B cell (primary cell): ENCODE data around the gene PARVA. TPM values are rescaled to one million over a fixed set of nuclear protein-coding genes. Genes with fewer than 3 reads are reported as not detected.

Source experiments
- ATAC-seq: fragments of 200-7000 bp; cut with Tn5 transposase; one replicate; pipeline ENCODE4 v1.10.0; 2021; ENCODE audit warnings: low read depth, mild to moderate bottlenecking, moderate number of reproducible peaks, moderate library complexity
- CTCF ChIA-PET: fragments of 350-600 bp; sonication (Branson Sonifier 250); formaldehyde crosslinking; loops from one replicate; lab custom pipeline; 2021; ENCODE audit warnings: antibody characterized with exemption, inconsistent platforms; lab: Charles Lee
- POLR2A ChIA-PET: fragments of 350-600 bp; sonication (Branson Sonifier 250); formaldehyde crosslinking; loops from one replicate; lab custom pipeline; 2021; ENCODE audit warnings: antibody characterized with exemption; lab: Charles Lee
- DNase-seq: peaks from one replicate; pipeline ENCODE4 v3.0.0; 2013
- H2AFZ ChIP-seq: 2 replicates; pipeline ENCODE4 v1.6.1; 2012; ENCODE audit warnings: mild to moderate bottlenecking, low read depth, low read length; ENCODE audit not compliant: insufficient read depth, poor library complexity, severe bottlenecking
- H3K27ac ChIP-seq, 2 donors: 1 replicate in 1 of 2; 2 replicates in 1 of 2; pipeline ENCODE4 v1.5.1; 2012 to 2013; ENCODE audit warnings: low read length in 2 of 2, mild to moderate bottlenecking in 2 of 2, moderate library complexity in 1 of 2
- H3K27me3 ChIP-seq, 4 experiments: fragments of 200-600 bp in 1 of 4; sonication (generic) in 1 of 4; replicated peaks in 1 of 4; 1 replicate in 2 of 4; 2 replicates in 2 of 4; pipeline versions ENCODE4 v1.6.1 to v1.7.0; 2013 to 2016; ENCODE audit warnings: low read length in 3 of 4, mild to moderate bottlenecking in 2 of 4, mixed read lengths in 1 of 4, moderate library complexity in 1 of 4; ENCODE audit not compliant: insufficient read depth in 4 of 4, control insufficient read depth in 3 of 4; ENCODE audit errors: control extremely low read depth in 1 of 4
- H3K36me3 ChIP-seq, 2 experiments: replicated peaks in 1 of 2; 1 replicate in 1 of 2; 2 replicates in 1 of 2; pipeline versions ENCODE4 v1.6.1 to v1.7.1; 2013; ENCODE audit warnings: low read length in 1 of 2; ENCODE audit not compliant: insufficient read depth in 2 of 2, control insufficient read depth in 1 of 2; ENCODE audit errors: control extremely low read depth in 1 of 2, extremely low read depth in 1 of 2
- H3K4me1 ChIP-seq, 2 donors: fragments of 200-600 bp in 1 of 2; sonication (generic) in 1 of 2; 1 replicate in 1 of 2; 2 replicates in 1 of 2; pipeline versions ENCODE4 v1.5.1 to v1.6.1; 2013 to 2017; ENCODE audit warnings: low read length in 2 of 2; ENCODE audit not compliant: control insufficient read depth in 2 of 2, insufficient read depth in 2 of 2
- H3K4me2 ChIP-seq: replicated peaks from 2 replicates; pipeline ENCODE3; 2012; ENCODE audit warnings: mild to moderate bottlenecking, low read depth, low read length; ENCODE audit not compliant: poor library complexity, severe bottlenecking
- H3K4me3 ChIP-seq, 5 experiments: fragments of 200-600 bp in 1 of 5; sonication (generic) in 1 of 5; 1 replicate in 3 of 5; 2 replicates in 2 of 5; pipeline versions ENCODE4 v1.5.1 to v1.7.0; 2011 to 2016; ENCODE audit warnings: low read length in 4 of 5, mild to moderate bottlenecking in 4 of 5, low read depth in 2 of 5, control low read depth in 1 of 5, moderate library complexity in 1 of 5; ENCODE audit not compliant: insufficient read depth in 1 of 5; ENCODE audit errors: control extremely low read depth in 1 of 5, extremely low read depth in 1 of 5
- H3K79me2 ChIP-seq: fragments of 200-600 bp; sonication (generic); one replicate; pipeline ENCODE4 v1.6.0; 2016; ENCODE audit warnings: low read length; ENCODE audit not compliant: control insufficient read depth, insufficient read depth
- H3K9ac ChIP-seq: fragments of 200-600 bp; sonication (generic); 2 replicates; pipeline ENCODE4 v1.6.1; 2017; ENCODE audit warnings: mild to moderate bottlenecking, low read length, moderate library complexity
- H3K9me3 ChIP-seq, 3 donors: one replicate each; pipeline versions ENCODE4 v1.6.1 to v1.7.1; 2013; ENCODE audit warnings: low read length in 2 of 3; ENCODE audit not compliant: control insufficient read depth in 2 of 3, insufficient read depth in 1 of 3; ENCODE audit errors: control extremely low read depth in 1 of 3
- H4K20me1 ChIP-seq: 2 replicates; pipeline ENCODE4 v1.6.0; 2012; ENCODE audit warnings: mild to moderate bottlenecking, low read length; ENCODE audit not compliant: insufficient read depth, control insufficient read depth, poor library complexity, severe bottlenecking
- H3K27ac Mint-ChIP-seq: one replicate; pipeline ENCODE4 v1.8.0; 2021; ENCODE audit warnings: mixed read lengths
- H3K27me3 Mint-ChIP-seq: one replicate; pipeline ENCODE4 v1.8.0; 2021; ENCODE audit warnings: mixed read lengths
- H3K4me1 Mint-ChIP-seq: one replicate; pipeline ENCODE4 v1.8.0; 2021; ENCODE audit warnings: mixed read lengths
- H3K4me3 Mint-ChIP-seq: one replicate; pipeline ENCODE4 v1.8.0; 2021; ENCODE audit warnings: mixed read lengths
- H3K9me3 Mint-ChIP-seq: one replicate; pipeline ENCODE4 v1.8.0; 2022; ENCODE audit warnings: mixed read lengths; ENCODE audit not compliant: insufficient read depth
- EZH2 ChIP-seq: IDR thresholded peaks from 2 replicates; pipeline ENCODE4 v1.6.1; 2012; ENCODE audit warnings: borderline replicate concordance, low read depth, mild to moderate bottlenecking, moderate library complexity, low read length; ENCODE audit not compliant: insufficient read depth, poor library complexity, severe bottlenecking
- WGBS: methylation state at CpG from one replicate; pipeline ENCODE4 v1.1.5; 2013; ENCODE audit warnings: missing lambda C conversion rate; ENCODE audit not compliant: insufficient coverage; 5-methylcytosine and 5-hydroxymethylcytosine counted together
- intact Hi-C: fragments of 100-400 bp; cut with micrococcal nuclease; formaldehyde crosslinking; loops from one replicate; pipeline ENCODE4 v1.10.0; 2022
- polyA plus RNA-seq: library from polyadenylated mRNA; depleted of rRNA; stranded (reverse); fragments of >200 nt; gene quantifications from 2 replicates; pipeline ENCODE4 v1.2.3, GENCODE V29; 2012
- total RNA-seq, 2 donors: library from RNA; stranded (reverse); fragments of 120-200 nt in 1 of 2; gene quantifications; 1 replicate in 1 of 2; 2 replicates in 1 of 2; pipeline versions ENCODE4 v1.2.3 to v1.2.4, GENCODE V29; 2013 to 2022
- TF ChIP-seq, protein P1 (sequence below): fragments of 200-600 bp; IDR thresholded peaks from one replicate; pipeline ENCODE4 v1.8.0; 2022; ENCODE audit warnings: antibody characterized with exemption, mild to moderate bottlenecking

PARVA gene
- total and polyA plus RNA-seq, 2 donors (not counting 1 experiment from before 2014, with no cell fraction given): not detected

DNA sequence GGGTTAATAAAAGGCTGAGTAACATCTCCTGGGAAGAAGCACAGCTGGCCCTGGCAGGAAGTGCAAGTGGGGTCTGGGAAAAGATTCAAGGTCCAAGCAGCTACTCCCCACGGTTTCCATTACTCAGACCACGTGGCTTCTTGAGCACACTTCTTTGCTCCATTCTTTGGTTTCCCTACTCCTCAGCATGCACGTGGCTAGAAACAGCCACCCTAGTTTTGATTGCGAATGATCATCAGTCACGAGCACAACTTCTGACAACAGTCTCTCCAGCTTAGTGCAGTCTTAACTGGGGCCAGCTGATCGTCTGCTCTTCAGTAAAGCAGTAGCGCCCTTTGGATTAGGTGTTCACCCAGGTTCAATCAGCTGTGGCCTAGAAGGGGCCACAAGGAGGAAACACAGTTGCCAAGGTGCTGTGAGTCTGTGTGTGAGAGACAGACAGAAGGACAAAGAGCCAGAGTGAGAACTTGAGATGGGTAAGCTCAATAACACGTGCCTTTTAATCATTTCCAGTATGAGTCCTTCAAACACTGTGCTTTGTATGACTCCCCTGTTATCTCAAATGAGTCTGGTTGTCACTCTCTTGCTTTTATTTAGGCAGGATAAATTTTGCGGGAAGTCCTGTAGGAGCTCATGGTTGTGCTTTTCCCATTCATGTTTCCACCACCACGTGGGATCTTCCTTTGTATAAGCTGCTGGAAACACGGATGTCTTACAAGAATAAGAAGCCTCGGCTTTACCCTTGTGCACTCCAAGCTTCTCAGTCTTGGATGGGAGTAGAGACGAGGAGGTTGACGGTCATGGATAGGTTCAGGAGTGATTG is 901 bp upstream of the PARVA start:
- Histone ChIP-seq H3K4me1 (no peaks in the 10 kb centered on the region), H3K27me3 (peaks cover 0 to 24% (median 5%) of the 10 kb centered on the region in 4 experiments), H4K20me1 (no peaks in the 10 kb centered on the region), H3K79me2 (no peaks in the 10 kb centered on the region), H3K27ac (no peak overlapping the region), H3K4me3 (no peak overlapping the region), H3K36me3 (no peaks in the 10 kb centered on the region), H3K9me3 (peaks cover 0 to 8% (median 0%) of the 10 kb centered on the region in 3 donors), H3K4me2 (no peak overlapping the region), H2AFZ (no peak overlapping the region), H3K9ac (no peak overlapping the region)
- peaks cover 55% of the 10 kb centered on the region for H3K27me3 Mint-ChIP-seq
- H3K4me1 Mint-ChIP-seq: no peaks in the 10 kb centered on the region
- ChIA-PET CTCF (no interaction called here), POLR2A (no interaction called here)
- TF ChIP-seq EZH2: no peak
- TF ChIP-seq, protein P1, sequence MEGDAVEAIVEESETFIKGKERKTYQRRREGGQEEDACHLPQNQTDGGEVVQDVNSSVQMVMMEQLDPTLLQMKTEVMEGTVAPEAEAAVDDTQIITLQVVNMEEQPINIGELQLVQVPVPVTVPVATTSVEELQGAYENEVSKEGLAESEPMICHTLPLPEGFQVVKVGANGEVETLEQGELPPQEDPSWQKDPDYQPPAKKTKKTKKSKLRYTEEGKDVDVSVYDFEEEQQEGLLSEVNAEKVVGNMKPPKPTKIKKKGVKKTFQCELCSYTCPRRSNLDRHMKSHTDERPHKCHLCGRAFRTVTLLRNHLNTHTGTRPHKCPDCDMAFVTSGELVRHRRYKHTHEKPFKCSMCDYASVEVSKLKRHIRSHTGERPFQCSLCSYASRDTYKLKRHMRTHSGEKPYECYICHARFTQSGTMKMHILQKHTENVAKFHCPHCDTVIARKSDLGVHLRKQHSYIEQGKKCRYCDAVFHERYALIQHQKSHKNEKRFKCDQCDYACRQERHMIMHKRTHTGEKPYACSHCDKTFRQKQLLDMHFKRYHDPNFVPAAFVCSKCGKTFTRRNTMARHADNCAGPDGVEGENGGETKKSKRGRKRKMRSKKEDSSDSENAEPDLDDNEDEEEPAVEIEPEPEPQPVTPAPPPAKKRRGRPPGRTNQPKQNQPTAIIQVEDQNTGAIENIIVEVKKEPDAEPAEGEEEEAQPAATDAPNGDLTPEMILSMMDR: no peak
- H3K27ac Mint-ChIP-seq: no peak overlapping the region
- intact Hi-C loops: no loop called here
- H3K4me3 Mint-ChIP-seq: no peak overlapping the region
- 69% methylated on average over 10 of the region's 14 CpGs for WGBS
- H3K9me3 Mint-ChIP-seq: no peaks in the 10 kb centered on the region
- no peak for DNase-seq
- ATAC-seq: no peak
